HG03432 (cell line): ENCODE measurements around the gene GHR.
A peak's percentile ranks its signal among the peaks of the same experiment; 100 is the strongest.

Source experiments
- ATAC-seq: cut with Tn5 transposase; IDR thresholded peaks from one replicate; pipeline ENCODE4 v1.9.1; 2021; ENCODE audit warnings: mild to moderate bottlenecking, moderate library complexity; ENCODE audit not compliant: unreplicated experiment

The GHR gene

DNA sequence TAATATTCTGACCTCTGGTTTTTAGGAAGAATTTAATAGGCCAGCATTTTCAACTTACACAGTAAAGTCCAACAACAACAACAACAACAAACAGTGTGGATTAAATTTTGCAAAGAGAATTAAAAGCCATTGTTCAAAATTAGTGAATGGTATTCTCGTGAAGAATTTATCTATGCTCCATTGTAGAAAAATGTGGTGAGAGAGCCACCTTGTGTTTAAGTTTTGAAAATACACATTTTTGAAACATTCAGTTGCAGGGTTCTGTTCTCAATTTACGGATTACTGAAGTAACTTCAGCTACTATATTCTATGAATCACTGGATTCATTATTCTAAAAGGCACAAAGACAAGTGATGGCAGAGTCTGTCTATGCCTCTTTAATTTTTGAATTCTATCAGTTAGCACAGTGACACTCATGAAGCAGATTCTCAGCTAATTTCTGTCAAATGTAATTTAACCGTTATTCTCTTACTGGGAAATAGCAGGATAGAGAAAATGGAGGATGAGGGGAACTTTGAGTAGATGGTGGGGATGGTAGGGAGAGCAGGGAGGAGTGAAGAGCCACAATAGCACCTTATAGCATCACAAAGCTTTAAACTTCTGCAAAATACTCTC, 344.4 kb downstream of the GHR start:
- ATAC-seq = peak; percentile 52

- ATAC-seq = no peak
These were observed 344.9 kb downstream of the GHR start for GRCh38 chr5:42768106-42768504.

- no peak for ATAC-seq
These were observed 346.8 kb downstream of the GHR start for GRCh38 chr5:42770003-42770402.
